KMS-11 (cell line): Measurements from ENCODE around the gene SNX14.

Source experiments
- H2AFZ ChIP-seq: fragments of 200-600 bp; sonication (generic); 2 replicates; pipeline ENCODE4 v1.6.1; 2016; ENCODE audit warnings: antibody characterized with exemption, mixed run types, low read depth
- H3K27ac ChIP-seq: fragments of 200-600 bp; sonication (generic); 2 replicates; pipeline ENCODE4 v1.6.1; 2016; ENCODE audit warnings: mild to moderate bottlenecking, mixed run types
- H3K27me3 ChIP-seq: fragments of 200-600 bp; sonication (generic); 2 replicates; pipeline ENCODE4 v1.6.1; 2017; ENCODE audit warnings: mild to moderate bottlenecking, low read depth, mixed run types, moderate library complexity; ENCODE audit not compliant: insufficient read depth
- H3K36me3 ChIP-seq: fragments of 200-600 bp; sonication (generic); 2 replicates; pipeline ENCODE4 v1.6.1; 2017; ENCODE audit warnings: mild to moderate bottlenecking, mixed run types; ENCODE audit not compliant: insufficient read depth
- H3K4me1 ChIP-seq: fragments of 200-600 bp; sonication (generic); 2 replicates; pipeline ENCODE4 v1.6.1; 2016; ENCODE audit warnings: mild to moderate bottlenecking, low read depth, mixed run types; ENCODE audit not compliant: poor library complexity, severe bottlenecking
- H3K4me2 ChIP-seq: fragments of 200-600 bp; sonication (generic); 2 replicates; pipeline ENCODE4 v1.7.0; 2016; ENCODE audit warnings: mild to moderate bottlenecking, mixed run types
- H3K4me3 ChIP-seq: fragments of 200-600 bp; sonication (generic); IDR thresholded peaks from 2 replicates; pipeline ENCODE4 v1.6.1; 2017; ENCODE audit warnings: low read depth, low read length, mixed read lengths; ENCODE audit not compliant: insufficient read depth
- H3K79me2 ChIP-seq: fragments of 200-600 bp; sonication (generic); 2 replicates; pipeline ENCODE4 v1.6.1; 2016; ENCODE audit warnings: low read depth, mixed run types; ENCODE audit not compliant: insufficient read depth
- H3K9ac ChIP-seq: fragments of 200-600 bp; sonication (generic); 2 replicates; pipeline ENCODE4 v1.6.1; 2016; ENCODE audit warnings: mild to moderate bottlenecking, mixed run types
- H4K20me1 ChIP-seq: fragments of 200-600 bp; sonication (generic); 2 replicates; pipeline ENCODE4 v1.6.1; 2016; ENCODE audit warnings: mild to moderate bottlenecking, mixed run types; ENCODE audit not compliant: insufficient read depth
- TF ChIP-seq, protein P1 (sequence below): fragments of 200-600 bp; sonication (generic); conservative IDR thresholded peaks from 2 replicates; pipeline ENCODE4 v1.6.1; 2017; ENCODE audit warnings: low read depth, mild to moderate bottlenecking, antibody characterized with exemption, low read length, moderate library complexity, mixed read lengths

The SNX14 gene

DNA sequence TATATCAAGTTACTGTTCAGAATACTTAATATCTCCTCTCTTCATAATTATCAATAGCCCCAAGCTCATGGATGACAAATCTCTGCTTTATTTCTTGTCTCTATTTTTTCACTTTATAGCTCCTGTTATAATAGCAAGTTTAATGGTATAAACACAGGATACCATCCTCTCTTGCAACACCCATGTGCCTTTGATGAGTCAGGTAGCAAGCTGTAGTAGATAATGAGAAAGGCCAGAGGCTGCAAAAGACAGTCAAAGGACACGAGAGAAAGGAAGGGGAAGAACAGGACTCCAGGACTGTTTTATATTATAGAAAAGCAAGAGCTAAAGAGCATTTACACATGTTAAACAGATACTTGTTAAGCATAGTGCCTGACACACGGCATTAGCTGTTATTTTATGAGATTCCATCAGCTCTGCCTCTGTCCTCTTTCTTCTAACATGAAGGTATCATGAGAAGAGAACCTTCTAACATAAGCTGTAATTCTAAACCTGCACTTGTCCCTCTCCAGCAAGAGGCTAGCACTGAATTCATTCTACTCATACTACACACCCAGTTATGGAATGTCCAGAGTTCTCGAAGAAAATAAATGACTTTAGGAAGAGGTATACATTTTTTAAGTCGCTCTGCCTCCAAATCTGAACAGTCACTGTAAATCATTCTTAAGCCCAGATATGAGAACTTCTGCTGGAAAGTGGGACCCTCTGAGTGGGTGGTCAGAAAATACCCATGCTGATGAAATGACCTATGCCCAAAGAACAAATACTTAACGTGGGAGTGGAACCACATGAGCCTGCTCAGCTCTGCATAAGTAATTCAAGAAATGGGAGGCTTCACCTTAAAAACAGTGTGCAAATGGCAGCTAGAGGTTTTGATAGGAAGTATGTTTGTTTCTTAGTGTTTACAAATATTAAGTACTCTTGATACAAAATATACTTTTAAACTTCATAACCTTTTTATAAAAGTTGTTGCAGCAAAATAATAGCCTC is 98.8 kb downstream of the SNX14 start:
- no peak overlapping the region for H3K4me3 ChIP-seq
- TF ChIP-seq, protein P1, sequence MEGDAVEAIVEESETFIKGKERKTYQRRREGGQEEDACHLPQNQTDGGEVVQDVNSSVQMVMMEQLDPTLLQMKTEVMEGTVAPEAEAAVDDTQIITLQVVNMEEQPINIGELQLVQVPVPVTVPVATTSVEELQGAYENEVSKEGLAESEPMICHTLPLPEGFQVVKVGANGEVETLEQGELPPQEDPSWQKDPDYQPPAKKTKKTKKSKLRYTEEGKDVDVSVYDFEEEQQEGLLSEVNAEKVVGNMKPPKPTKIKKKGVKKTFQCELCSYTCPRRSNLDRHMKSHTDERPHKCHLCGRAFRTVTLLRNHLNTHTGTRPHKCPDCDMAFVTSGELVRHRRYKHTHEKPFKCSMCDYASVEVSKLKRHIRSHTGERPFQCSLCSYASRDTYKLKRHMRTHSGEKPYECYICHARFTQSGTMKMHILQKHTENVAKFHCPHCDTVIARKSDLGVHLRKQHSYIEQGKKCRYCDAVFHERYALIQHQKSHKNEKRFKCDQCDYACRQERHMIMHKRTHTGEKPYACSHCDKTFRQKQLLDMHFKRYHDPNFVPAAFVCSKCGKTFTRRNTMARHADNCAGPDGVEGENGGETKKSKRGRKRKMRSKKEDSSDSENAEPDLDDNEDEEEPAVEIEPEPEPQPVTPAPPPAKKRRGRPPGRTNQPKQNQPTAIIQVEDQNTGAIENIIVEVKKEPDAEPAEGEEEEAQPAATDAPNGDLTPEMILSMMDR, result no peak
- H4K20me1 ChIP-seq, result no peaks in the 10 kb centered on the region
- H3K79me2 ChIP-seq, result no peaks in the 10 kb centered on the region
- no peaks in the 10 kb centered on the region for H3K27me3 ChIP-seq
- H3K4me1 ChIP-seq, result no peaks in the 10 kb centered on the region
- H3K36me3 ChIP-seq, result no peaks in the 10 kb centered on the region
- no peak overlapping the region for H3K9ac ChIP-seq
- H2AFZ ChIP-seq, result no peak overlapping the region
- no peak overlapping the region for H3K4me2 ChIP-seq
- H3K27ac ChIP-seq, result no peak overlapping the region

DNA sequence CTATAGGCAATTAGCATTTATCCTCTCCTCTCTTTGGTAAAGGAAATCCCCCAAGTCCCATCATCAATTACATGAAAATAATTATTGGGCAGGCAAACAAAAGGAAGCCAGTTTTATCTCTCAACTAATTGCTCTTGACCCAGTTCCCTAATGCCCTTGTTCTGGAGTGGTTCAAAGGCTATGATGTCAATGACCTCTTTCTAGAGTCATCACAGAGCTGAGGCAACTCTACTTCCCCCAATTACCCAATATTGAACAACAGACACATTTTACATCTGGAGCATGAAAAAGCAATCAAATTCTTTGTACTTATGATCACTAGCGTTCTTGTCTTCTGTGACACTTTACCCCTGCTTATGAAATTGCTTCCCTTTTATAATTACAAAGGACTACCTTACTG is 100.3 kb downstream of the SNX14 start:
- Histone ChIP-seq H2AFZ (no peak overlapping the region), H3K27me3 (no peaks in the 10 kb centered on the region), H3K4me3 (no peak overlapping the region), H3K4me1 (no peaks in the 10 kb centered on the region), H3K27ac (no peak overlapping the region), H3K36me3 (no peaks in the 10 kb centered on the region), H3K79me2 (no peaks in the 10 kb centered on the region), H4K20me1 (no peaks in the 10 kb centered on the region), H3K9ac (no peak overlapping the region), H3K4me2 (no peak overlapping the region)
- TF ChIP-seq, protein P1, result no peak

DNA sequence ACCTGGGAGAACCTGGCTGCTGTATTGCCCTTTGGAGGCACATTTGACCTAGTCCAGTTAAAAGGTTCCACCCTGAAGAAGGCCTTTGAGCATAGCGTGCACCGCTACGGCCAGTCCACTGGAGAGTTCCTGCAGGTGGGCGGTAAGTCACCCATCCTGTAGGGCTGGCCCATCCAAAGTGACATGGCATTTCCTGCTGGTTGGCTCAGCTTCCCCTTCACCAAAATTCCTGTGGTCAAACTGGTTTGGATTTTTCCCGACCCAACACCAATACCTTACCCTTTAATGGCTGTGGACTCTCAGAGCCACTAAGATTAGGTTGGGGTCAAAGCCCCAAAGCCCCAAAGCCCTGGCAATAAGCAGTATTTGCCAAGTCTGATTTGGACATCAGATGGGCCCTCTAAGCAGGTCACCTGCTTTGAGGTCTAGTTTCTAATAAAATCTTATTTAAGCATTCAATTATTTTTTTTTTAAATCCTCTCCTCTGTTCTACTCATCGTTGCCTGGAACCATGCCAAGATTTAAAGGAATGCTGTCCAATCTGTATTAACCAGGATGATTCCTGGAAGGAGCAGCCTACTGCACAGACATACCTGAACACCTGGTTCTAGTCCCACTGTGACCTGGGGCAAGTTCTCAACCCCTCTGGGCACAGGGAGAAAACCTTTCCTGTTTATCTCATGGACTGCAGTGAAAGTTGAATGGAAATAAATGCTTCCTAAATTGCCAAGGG is 103.0 kb downstream of the SNX14 start:
- H3K4me3 ChIP-seq, result no peak overlapping the region
- no peak overlapping the region for H3K27ac ChIP-seq
- no peaks in the 10 kb centered on the region for H3K36me3 ChIP-seq
- H3K9ac ChIP-seq, result no peak overlapping the region
- H3K4me2 ChIP-seq, result no peak overlapping the region
- no peaks in the 10 kb centered on the region for H3K27me3 ChIP-seq
- TF ChIP-seq, protein P1, result no peak
- H3K79me2 ChIP-seq, result no peaks in the 10 kb centered on the region
- no peak overlapping the region for H2AFZ ChIP-seq
- no peaks in the 10 kb centered on the region for H4K20me1 ChIP-seq
- no peaks in the 10 kb centered on the region for H3K4me1 ChIP-seq

DNA sequence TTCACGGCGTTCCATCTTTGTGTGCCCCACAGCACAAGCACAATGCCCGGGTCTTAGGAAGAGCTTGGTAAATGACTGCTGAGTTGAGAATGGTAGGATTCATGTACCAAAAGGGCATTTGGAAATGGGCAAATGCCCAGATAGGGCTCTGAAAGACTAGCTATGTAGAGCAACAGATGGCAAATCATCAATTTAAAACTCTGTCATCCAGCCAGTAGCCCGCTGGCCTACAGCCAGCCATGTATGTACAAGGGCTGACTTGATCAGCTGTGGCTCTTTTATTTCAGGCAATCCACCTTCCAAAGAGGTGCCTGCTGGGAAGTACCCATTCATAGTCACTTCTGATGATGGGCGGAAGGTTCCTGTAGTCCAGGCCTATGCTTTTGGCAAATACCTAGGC is 108.7 kb downstream of the SNX14 start:
- TF ChIP-seq, protein P1, result no peak
- H3K79me2 ChIP-seq, result no peaks in the 10 kb centered on the region
- no peak overlapping the region for H3K4me2 ChIP-seq
- no peaks in the 10 kb centered on the region for H3K36me3 ChIP-seq
- H3K4me3 ChIP-seq, result no peak overlapping the region
- no peak overlapping the region for H3K9ac ChIP-seq
- no peak overlapping the region for H2AFZ ChIP-seq
- no peak overlapping the region for H3K27ac ChIP-seq
- H3K4me1 ChIP-seq, result peaks cover 3% of the 10 kb centered on the region
- H4K20me1 ChIP-seq, result no peaks in the 10 kb centered on the region
- H3K27me3 ChIP-seq, result no peaks in the 10 kb centered on the region
